ENCODE measurements around the gene PTGES2. TPM values are rescaled to one million over a fixed set of nuclear protein-coding genes. Genes with fewer than 3 reads are reported as not detected.

PTGES2 gene
- total and polyA plus RNA-seq, 9 of the 15 experiments (the other 6 are each of a cell fraction or from before 2014, with no cell fraction given) = 2.4 to 196 (median 90.1) TPM

DNA sequence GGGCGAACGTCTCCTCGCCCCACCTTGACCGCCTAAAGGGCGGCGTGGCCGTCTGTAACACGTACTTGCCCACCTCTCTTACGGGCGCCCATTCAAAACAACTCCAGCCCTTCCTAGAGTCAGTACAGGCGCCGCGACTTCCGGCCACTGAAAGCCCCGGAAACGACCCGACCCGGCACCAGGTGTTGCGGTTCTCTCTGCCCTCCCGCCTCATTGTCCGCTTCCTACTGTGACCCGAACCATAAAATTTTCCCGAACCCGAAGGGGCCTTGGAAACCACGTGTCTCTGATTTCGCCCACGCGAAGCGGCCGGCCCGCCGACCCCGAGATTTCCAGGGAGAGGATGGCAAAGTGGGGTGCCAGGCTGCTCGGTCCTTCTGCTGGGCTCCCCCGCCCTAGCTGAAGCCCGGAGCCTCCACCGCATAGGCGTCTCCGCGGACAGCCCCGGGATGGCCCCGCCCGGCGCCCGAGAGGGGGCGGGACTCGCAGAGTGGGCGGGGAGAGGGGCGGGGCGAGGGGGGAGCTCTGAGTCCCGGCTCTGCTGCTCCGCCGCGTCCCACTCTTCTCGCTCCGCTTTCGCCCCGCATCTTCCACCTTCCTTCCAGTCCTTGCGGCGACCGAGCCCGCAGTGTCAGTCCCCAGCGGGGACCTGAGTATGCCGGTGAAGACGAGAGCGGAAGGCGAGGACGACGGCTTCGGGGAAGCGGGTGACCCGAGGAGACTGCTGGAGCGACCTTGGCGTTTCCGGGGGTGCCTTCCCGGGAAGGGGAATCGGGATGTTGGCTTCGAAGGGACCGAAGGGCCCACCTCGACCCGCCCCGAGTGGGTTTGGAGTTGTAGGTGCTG is 684 bp upstream of the PTGES2 start (continued):
- TF ChIP-seq, protein P1, sequence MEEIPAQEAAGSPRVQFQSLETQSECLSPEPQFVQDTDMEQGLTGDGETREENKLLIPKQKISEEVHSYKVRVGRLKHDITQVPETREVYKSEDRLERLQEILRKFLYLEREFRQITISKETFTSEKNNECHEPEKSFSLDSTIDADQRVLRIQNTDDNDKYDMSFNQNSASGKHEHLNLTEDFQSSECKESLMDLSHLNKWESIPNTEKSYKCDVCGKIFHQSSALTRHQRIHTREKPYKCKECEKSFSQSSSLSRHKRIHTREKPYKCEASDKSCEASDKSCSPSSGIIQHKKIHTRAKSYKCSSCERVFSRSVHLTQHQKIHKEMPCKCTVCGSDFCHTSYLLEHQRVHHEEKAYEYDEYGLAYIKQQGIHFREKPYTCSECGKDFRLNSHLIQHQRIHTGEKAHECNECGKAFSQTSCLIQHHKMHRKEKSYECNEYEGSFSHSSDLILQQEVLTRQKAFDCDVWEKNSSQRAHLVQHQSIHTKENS (CRISPR knock-in tag; IDR thresholded peaks at IDR 0.05) = no peak
- TF ChIP-seq STAT5B (CRISPR knock-in tag; IDR thresholded peaks at IDR 0.05) (no peak), ZSCAN29 (IDR thresholded peaks at IDR 0.05) (no peak), XRCC5 (IDR thresholded peaks at IDR 0.05; ENCODE audit: low read depth, low read length) (peak; percentile 74), RCOR1 (IDR thresholded peaks at IDR 0.05; ENCODE audit: borderline replicate concordance in 1 of 2, low read depth in 2 of 2, low read length in 2 of 2) (no peak), FOXJ2 (tag; IDR thresholded peaks at IDR 0.05) (no peak), ZKSCAN1 (IDR thresholded peaks at IDR 0.05; ENCODE audit: low read depth, low read length) (no peak), RBM22 (IDR thresholded peaks at IDR 0.05; ENCODE audit: low read depth, low read length, poor library complexity, severe bottlenecking) (no peak)
- TF ChIP-seq, protein P2, sequence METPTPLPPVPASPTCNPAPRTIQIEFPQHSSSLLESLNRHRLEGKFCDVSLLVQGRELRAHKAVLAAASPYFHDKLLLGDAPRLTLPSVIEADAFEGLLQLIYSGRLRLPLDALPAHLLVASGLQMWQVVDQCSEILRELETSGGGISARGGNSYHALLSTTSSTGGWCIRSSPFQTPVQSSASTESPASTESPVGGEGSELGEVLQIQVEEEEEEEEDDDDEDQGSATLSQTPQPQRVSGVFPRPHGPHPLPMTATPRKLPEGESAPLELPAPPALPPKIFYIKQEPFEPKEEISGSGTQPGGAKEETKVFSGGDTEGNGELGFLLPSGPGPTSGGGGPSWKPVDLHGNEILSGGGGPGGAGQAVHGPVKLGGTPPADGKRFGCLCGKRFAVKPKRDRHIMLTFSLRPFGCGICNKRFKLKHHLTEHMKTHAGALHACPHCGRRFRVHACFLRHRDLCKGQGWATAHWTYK (CRISPR knock-in tag; IDR thresholded peaks at IDR 0.05) = 0 out of 2 replicates have a peak, but pooled peaks have one; percentile 71
- TF ChIP-seq, protein P3, sequence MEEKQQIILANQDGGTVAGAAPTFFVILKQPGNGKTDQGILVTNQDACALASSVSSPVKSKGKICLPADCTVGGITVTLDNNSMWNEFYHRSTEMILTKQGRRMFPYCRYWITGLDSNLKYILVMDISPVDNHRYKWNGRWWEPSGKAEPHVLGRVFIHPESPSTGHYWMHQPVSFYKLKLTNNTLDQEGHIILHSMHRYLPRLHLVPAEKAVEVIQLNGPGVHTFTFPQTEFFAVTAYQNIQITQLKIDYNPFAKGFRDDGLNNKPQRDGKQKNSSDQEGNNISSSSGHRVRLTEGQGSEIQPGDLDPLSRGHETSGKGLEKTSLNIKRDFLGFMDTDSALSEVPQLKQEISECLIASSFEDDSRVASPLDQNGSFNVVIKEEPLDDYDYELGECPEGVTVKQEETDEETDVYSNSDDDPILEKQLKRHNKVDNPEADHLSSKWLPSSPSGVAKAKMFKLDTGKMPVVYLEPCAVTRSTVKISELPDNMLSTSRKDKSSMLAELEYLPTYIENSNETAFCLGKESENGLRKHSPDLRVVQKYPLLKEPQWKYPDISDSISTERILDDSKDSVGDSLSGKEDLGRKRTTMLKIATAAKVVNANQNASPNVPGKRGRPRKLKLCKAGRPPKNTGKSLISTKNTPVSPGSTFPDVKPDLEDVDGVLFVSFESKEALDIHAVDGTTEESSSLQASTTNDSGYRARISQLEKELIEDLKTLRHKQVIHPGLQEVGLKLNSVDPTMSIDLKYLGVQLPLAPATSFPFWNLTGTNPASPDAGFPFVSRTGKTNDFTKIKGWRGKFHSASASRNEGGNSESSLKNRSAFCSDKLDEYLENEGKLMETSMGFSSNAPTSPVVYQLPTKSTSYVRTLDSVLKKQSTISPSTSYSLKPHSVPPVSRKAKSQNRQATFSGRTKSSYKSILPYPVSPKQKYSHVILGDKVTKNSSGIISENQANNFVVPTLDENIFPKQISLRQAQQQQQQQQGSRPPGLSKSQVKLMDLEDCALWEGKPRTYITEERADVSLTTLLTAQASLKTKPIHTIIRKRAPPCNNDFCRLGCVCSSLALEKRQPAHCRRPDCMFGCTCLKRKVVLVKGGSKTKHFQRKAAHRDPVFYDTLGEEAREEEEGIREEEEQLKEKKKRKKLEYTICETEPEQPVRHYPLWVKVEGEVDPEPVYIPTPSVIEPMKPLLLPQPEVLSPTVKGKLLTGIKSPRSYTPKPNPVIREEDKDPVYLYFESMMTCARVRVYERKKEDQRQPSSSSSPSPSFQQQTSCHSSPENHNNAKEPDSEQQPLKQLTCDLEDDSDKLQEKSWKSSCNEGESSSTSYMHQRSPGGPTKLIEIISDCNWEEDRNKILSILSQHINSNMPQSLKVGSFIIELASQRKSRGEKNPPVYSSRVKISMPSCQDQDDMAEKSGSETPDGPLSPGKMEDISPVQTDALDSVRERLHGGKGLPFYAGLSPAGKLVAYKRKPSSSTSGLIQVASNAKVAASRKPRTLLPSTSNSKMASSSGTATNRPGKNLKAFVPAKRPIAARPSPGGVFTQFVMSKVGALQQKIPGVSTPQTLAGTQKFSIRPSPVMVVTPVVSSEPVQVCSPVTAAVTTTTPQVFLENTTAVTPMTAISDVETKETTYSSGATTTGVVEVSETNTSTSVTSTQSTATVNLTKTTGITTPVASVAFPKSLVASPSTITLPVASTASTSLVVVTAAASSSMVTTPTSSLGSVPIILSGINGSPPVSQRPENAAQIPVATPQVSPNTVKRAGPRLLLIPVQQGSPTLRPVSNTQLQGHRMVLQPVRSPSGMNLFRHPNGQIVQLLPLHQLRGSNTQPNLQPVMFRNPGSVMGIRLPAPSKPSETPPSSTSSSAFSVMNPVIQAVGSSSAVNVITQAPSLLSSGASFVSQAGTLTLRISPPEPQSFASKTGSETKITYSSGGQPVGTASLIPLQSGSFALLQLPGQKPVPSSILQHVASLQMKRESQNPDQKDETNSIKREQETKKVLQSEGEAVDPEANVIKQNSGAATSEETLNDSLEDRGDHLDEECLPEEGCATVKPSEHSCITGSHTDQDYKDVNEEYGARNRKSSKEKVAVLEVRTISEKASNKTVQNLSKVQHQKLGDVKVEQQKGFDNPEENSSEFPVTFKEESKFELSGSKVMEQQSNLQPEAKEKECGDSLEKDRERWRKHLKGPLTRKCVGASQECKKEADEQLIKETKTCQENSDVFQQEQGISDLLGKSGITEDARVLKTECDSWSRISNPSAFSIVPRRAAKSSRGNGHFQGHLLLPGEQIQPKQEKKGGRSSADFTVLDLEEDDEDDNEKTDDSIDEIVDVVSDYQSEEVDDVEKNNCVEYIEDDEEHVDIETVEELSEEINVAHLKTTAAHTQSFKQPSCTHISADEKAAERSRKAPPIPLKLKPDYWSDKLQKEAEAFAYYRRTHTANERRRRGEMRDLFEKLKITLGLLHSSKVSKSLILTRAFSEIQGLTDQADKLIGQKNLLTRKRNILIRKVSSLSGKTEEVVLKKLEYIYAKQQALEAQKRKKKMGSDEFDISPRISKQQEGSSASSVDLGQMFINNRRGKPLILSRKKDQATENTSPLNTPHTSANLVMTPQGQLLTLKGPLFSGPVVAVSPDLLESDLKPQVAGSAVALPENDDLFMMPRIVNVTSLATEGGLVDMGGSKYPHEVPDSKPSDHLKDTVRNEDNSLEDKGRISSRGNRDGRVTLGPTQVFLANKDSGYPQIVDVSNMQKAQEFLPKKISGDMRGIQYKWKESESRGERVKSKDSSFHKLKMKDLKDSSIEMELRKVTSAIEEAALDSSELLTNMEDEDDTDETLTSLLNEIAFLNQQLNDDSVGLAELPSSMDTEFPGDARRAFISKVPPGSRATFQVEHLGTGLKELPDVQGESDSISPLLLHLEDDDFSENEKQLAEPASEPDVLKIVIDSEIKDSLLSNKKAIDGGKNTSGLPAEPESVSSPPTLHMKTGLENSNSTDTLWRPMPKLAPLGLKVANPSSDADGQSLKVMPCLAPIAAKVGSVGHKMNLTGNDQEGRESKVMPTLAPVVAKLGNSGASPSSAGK (IDR thresholded peaks at IDR 0.05) = no peak; the same call in none of the 2 replicates
